Stimulated activated CD8-positive, alpha-beta memory T cell treated with anti-CD3 and anti-CD28 coated beads, Interleukin-15, amount 100 ng/mL, for 48 hours (primary cell): Measurements from ENCODE around the gene NBAS.
"Not testable (repeated sequence)": the region's sequence is repeated elsewhere in the genome, so short reads cannot be mapped to it uniquely, and the experiment has no call there.

Source experiments
- DNase-seq, 2 donors: peaks; one replicate each; pipeline ENCODE4 v3.0.0-alpha.2; 2020; ENCODE audit warnings: low read depth in 2 of 2

The NBAS gene

GRCh38 chr2:15212249-15212648 lies 348.9 kb downstream of the NBAS start:
- DNase-seq = no peak

GRCh38 chr2:15210542-15210941 lies 350.6 kb downstream of the NBAS start:
- DNase-seq = not testable (repeated sequence)

- DNase-seq = no peak
Measured at GRCh38 chr2:15206419-15206818, 354.7 kb downstream of the NBAS start.

GRCh38 chr2:15205562-15205961 lies 355.6 kb downstream of the NBAS start:
- no peak for DNase-seq

GRCh38 chr2:15201009-15201408 lies 360.1 kb downstream of the NBAS start:
- no peak for DNase-seq

- DNase-seq = no peak
Measured at GRCh38 chr2:15200581-15200980, 360.6 kb downstream of the NBAS start.

GRCh38 chr2:15198051-15198450 lies 363.1 kb downstream of the NBAS start:
- DNase-seq = no peak

- no peak for DNase-seq
Measured at GRCh38 chr2:15195813-15196212, 365.3 kb downstream of the NBAS start.

- no peak for DNase-seq
Measured at GRCh38 chr2:15191789-15192188, 369.3 kb downstream of the NBAS start.

- no peak for DNase-seq
Measured at GRCh38 chr2:15189216-15189615, 371.9 kb downstream of the NBAS start.

- no peak for DNase-seq
Measured at GRCh38 chr2:15187702-15188101, 373.4 kb downstream of the NBAS start.

GRCh38 chr2:15186118-15186517 lies 375.0 kb downstream of the NBAS start:
- no peak for DNase-seq

GRCh38 chr2:15184491-15184890 lies 376.6 kb downstream of the NBAS start:
- no peak for DNase-seq

- DNase-seq = no peak
Measured at GRCh38 chr2:15182275-15182674, 378.9 kb downstream of the NBAS start.

GRCh38 chr2:15181092-15181745 lies 379.9 kb downstream of the NBAS start:
- DNase-seq = no peak

- DNase-seq = no peak
Measured at GRCh38 chr2:15180379-15180778, 380.8 kb downstream of the NBAS start.

GRCh38 chr2:15178946-15179345 lies 382.2 kb downstream of the NBAS start:
- no peak for DNase-seq

GRCh38 chr2:15177103-15177502 lies 384.0 kb downstream of the NBAS start:
- DNase-seq = peak; percentile 65 to 66

GRCh38 chr2:15176604-15177003 lies 384.5 kb downstream of the NBAS start:
- DNase-seq = no peak

- DNase-seq = no peak
Measured at GRCh38 chr2:15174567-15174966, 386.6 kb downstream of the NBAS start.

- no peak for DNase-seq
Measured at GRCh38 chr2:15173501-15173900, 387.6 kb downstream of the NBAS start.

- no peak for DNase-seq
Measured at GRCh38 chr2:15172825-15173224, 388.3 kb downstream of the NBAS start.

- no peak for DNase-seq
Measured at GRCh38 chr2:15170070-15170775, 390.9 kb downstream of the NBAS start.
